HG03565 (cell line): Measurements from ENCODE around the gene SENP2.
"Not testable (repeated sequence)": the region's sequence is repeated elsewhere in the genome, so short reads cannot be mapped to it uniquely, and the experiment has no call there.

Experiments
- ATAC-seq: cut with Tn5 transposase; IDR thresholded peaks from one replicate; pipeline ENCODE4 v1.9.1; 2021; ENCODE audit warnings: mild to moderate bottlenecking, moderate library complexity; ENCODE audit not compliant: unreplicated experiment

Gene SENP2

DNA sequence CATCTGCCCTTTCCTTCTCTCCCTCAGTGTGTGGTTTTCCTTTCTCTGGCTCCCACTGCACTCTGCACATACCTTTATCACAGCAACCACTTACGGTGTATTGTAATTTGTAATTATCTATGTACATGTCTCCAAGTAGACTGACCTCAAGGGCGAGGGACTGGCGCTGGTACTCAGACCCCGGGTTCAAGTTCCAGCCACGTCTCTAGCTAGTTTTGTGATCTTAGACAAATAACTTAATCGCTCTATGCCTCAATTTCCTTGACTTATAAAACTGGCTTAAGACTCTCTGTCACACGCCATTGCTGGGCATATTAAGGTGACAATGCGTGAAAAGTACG is 607 bp upstream of the SENP2 start:
- no peak for ATAC-seq

DNA sequence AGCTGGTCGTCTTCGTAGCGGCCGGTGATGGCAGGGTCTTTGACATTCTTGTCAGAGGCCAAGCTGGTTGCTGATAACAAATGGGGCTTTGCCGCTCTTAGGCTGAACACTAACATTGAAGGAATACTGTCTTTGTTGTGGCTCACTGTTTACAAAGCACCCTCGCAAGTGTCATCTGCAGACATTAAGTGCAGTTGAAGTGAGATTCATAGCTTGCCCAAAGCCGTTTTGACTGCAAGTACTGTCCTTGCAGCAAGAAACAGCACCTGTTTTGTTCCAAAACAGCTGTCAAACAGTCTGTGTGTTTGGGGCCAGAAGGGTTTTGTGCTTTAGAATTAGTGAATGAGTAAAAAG is 568 bp downstream of the SENP2 start:
- no peak for ATAC-seq

GRCh38 chr3:185594073-185594472 is 8.0 kb downstream of the SENP2 start:
- no peak for ATAC-seq

GRCh38 chr3:185595526-185595925 is 9.4 kb downstream of the SENP2 start:
- ATAC-seq, result peak; percentile 73

DNA sequence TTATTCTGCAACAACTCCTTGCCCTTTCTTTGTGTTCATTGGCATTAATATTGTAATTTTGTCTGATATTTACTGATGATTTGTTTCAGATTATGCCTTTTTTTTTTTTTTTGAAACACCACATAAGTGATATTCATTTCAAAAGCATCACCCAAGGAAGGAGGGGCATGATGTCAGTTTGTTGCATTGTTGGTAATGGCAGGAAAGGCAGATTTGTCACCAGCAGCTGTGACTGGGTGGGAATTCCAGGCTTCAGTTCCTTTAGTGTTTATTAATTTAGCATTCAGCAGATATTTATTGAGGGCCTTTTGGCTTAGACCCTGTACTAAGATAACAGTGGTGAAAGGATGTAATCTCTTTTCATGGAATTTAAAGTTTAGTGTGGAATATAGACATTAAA is 19.5 kb downstream of the SENP2 start:
- no peak for ATAC-seq

GRCh38 chr3:185606196-185606595 is 20.1 kb downstream of the SENP2 start:
- no peak for ATAC-seq

GRCh38 chr3:185613016-185613415 is 26.9 kb downstream of the SENP2 start:
- no peak for ATAC-seq

- ATAC-seq, result no peak
Observed at GRCh38 chr3:185623939-185624665, 38.0 kb downstream of the SENP2 start.

DNA sequence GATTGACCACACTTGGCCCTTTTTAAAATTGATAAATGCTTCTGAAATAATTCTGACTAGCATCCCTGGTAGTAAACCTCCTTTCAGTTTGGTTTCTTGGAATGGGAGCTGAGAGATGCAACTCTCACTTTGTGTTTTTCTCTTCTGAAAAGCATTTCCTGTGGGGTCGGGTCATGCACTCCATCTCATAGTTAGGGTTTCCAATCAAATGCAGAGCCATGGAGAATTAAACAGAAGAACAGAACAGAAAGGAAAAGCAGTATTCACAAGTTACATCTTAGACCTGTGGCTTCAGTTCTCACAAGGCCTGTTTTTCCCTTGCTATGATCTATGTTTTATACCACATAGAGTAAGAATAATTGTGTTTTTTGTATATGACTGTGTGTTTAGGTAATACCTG is 39.7 kb downstream of the SENP2 start:
- no peak for ATAC-seq

GRCh38 chr3:185629554-185630181 is 43.6 kb downstream of the SENP2 start:
- ATAC-seq, result no peak

GRCh38 chr3:185630182-185630622 is 44.1 kb downstream of the SENP2 start:
- ATAC-seq, result no peak

DNA sequence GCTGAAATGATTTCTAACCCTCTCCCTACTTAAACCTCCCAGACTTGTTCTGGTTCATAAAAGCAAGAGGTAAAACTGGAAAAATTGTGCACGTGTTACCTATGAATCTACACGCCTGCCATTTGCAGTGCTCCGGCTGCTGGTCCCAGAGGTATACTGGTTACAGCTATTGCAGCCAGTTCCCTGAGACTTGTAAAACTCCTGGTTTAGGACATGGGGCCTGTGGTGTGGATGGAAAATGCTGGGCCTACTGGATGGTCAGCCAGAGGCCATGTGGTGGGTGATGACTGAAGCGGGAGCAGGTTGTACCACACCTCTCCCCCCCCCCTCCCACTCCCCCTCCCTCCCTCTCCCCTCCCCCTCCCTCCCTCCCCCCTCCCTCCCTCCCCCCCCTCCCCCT is 45.0 kb downstream of the SENP2 start:
- no peak for ATAC-seq

DNA sequence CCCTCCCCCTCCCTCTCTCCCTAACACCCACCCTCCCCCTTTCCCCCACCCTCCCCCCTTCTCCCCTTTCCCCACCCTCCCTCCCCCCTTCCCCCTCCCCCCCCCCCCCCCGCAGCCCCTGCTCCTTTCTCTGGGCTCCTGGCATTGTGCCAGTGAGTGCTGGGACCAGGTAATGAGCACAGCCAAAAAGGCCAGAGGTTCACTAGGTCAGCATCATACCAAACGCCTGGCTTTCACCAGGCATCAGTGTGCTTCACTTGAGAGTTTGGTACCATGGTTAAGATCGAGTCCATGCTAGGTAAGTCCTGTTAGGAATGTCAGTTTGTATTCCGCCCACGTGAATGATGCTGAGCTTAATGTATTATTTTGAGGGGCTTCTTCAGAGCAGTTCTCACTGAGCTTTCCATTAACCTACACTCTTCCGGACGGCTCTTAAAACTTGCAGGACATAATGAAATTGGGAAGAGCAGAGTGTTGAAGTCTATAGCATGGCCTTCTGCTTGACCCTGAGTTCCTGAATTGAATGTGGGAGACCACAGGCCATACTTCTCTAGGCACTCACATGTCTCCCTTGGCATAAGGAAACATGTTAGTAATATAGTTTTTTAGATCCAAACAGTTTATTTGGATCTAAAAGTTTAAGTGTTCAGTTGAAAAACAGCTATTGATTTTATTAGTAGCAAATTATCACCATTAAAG is 45.6 kb downstream of the SENP2 start:
- ATAC-seq, result no peak

DNA sequence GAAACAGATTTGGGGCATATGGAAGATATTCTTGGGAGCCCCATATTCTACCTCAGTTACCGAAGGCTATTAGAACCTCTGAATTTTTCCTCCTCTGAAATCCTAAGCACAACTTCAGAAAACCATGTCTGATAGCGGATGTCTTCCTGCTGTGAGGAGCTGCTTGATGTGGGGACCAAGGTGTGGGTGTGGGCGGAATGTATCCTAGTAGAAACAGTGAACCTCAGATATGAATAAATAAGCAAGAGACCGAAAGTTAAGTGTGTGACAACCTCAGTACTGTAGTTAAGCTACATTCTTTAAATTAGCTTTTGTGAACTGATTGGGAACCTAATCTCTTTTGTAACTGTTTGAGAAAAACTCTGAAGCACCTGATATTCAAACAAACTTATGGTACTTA is 46.9 kb downstream of the SENP2 start:
- no peak for ATAC-seq

GRCh38 chr3:185637388-185637787 is 51.3 kb downstream of the SENP2 start:
- no peak for ATAC-seq

GRCh38 chr3:185638651-185639050 is 52.6 kb downstream of the SENP2 start:
- not testable (repeated sequence) for ATAC-seq

DNA sequence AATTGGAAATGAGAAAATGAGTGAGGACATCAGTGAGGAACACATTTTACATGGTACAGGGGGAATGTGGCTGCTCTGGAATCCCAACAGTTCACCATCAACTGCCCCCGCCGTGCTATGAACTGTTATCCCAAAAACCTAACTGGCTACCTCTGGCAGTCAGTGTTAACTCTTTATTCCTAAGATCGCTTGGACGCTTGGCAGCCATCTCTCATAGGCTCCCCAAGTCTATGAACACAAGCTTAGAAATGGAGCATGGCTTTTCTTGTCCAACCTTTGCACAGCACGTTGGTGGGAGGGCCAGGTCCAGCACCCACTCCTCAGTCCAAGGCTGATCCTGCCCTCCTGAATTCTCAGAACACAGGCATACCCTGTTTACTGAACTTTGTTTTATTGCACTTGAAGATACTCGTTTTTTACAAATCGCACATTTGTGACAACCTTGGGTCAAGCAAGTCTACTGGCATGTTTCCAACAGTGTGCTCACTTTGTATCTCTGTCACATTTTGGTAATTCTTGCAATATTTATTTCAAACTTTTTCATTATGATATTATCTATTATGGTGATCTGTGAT is 53.6 kb downstream of the SENP2 start:
- no peak for ATAC-seq

- no peak for ATAC-seq
Observed at GRCh38 chr3:185640308-185640707, 54.2 kb downstream of the SENP2 start.

DNA sequence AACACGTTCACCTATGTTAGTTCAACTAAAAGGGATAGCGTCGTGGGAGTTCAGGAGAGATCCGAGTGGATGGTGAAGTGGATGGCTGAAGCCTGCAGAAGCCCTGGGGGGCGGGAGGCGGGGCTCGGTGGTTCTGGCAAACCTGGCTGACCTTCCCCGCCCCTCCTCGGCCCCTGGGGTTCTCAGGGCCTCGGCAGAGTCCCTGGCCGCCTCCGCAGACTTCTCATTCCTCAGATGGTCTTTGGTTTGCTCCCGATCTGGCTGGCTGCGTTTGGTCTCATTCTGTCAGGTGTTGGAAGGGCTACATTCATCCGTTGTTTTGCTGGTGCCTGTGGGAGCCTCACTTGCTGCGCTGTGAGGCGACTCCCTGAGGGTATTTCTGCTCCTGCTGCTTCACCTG is 59.1 kb downstream of the SENP2 start:
- ATAC-seq, result not testable (repeated sequence)

DNA sequence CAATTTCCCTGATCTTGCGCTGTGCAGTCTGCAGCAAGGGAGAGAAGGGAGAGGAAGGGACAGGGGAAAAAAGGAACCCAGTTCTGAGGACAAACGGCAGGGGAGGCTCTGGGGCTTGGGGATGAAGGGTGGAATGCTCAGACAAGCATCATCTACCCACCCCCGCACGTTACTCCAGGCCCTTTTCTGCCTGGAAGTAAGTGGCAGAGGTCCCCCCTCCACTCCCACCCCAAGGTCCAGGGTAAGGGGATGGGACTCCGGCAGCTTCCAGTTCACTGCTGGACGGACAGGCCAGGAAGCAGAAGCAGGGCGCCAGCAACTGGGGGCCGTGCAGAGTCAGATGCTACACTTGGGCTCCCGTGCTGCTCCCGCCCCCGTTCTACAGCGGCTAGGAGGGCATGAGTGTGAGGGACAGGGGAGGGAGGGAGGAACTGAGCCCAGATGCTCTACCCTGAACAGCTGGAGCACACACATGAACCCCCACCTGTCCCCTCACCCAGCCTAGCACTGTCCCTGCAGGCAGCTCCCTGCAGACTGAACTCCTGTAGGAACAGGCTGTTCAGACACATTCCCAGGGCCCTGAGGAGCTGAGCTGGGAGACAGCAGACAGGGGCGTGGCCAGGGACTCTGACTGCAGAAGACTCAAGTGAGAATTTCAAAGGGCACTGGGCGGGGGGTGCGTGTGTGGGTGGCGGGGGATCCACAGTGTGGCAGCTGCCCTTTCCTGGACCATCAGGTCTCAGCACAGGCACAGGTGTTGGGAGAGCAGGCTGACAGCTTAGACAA is 59.7 kb downstream of the SENP2 start:
- ATAC-seq, result no peak
